Smooth muscle cell of the brain vasculature (primary cell): ENCODE results near the gene RNF187.

Source experiments
- DNase-seq: peaks from one replicate; pipeline ENCODE4 v3.0.0-alpha.2; 2012; ENCODE audit warnings: low read depth, low spot score

Gene RNF187

DNA sequence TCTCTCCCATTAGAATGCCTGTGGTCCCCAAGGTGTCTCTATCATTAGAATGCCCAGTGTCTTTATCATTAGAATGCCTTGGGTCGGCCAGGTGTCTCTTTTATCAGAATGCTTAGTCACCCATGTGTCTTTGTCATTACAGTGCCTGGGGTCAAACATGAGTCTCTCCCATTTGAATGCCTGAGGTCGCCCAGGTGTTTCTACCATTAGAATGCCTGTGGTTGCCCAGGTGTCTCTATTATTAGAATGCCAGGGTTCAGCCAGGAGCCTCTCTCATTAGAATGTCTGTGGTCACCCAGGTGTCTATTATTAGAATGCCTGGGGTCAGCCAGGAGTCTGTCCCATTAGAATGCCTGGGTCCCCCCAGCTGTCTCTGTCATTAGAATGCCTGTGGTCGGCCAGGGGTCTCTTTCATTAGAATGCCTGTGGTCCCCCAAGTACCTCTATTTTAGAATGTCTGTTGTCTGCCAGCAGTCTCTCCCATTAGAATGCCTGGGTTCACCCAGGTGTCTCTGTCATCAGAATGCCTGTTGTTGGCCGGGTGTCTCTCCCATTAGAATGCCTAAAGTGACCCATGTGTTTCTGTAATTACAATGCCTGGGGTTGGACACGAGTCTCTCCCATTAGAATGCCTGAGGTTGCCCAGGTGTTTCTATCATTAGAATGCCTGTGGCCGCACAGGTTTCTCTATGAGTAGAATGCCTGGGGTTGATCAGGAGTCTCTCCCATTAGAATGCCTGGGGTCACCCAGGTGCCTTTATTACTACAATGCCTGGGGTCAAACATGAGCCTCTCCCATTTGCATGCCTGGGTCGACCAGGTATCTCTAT is 57.1 kb downstream of the RNF187 start:
- DNase-seq, result no peak

DNA sequence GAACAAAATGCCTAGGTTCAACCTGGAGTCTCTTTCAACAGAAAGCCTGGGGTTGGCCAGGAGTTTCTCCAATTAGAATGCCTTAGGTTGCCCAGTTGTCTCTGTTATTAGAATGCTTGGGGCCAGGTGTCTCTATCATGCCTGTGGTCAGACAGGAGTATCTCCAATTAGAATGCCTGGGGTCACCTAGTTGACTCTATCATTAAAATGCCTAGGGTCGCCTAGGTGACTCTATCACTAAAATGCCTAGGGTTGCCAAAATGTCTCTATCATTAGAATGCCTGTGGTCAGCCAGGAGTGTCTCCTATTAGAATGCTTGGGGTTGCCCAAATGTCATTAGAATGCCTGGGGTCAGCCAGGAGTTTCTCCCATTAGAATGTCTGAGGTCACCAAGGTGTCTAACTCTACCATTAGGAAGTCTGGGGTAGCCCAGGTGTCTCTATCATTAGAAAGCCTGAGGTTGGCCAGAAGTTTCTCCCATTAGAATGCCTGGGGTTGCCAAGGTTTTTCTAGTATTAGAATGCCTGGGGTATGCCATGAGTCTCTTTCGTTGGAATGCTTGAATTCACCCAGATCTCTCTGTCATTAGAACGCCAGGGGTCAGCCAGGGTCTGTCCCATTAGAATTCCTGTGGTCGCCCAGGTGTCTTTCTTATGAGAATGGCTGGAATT is 57.9 kb downstream of the RNF187 start:
- no peak for DNase-seq
